ENCODE results near the gene SLC25A13.

Gene SLC25A13

DNA sequence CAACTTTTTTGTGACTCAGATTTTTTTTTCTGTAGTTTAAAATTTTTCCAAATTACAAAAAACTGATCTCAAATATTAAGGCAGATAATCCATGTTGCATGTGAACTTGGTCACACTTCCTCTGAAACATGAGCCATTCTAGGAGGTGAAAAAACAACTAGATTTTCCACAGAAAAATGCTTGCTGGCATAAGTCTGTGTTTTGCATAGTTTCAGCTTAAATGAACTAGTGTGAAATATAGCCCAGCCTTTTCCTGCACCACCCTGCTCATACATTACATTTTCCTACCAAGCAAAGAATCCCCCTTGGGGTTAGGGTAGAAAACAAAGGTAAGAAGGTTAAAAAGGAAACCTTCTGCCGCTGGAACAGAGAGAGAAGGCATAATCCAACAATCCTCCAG is 48.2 kb downstream of the SLC25A13 start:
- ATAC-seq = no peak
- TF ChIP-seq, protein P1, sequence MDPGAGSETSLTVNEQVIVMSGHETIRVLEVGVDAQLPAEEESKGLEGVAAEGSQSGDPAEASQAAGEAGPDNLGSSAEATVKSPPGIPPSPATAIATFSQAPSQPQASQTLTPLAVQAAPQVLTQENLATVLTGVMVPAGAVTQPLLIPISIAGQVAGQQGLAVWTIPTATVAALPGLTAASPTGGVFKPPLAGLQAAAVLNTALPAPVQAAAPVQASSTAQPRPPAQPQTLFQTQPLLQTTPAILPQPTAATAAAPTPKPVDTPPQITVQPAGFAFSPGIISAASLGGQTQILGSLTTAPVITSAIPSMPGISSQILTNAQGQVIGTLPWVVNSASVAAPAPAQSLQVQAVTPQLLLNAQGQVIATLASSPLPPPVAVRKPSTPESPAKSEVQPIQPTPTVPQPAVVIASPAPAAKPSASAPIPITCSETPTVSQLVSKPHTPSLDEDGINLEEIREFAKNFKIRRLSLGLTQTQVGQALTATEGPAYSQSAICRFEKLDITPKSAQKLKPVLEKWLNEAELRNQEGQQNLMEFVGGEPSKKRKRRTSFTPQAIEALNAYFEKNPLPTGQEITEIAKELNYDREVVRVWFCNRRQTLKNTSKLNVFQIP (CRISPR knock-in tag; IDR thresholded peaks at IDR 0.05; ENCODE audit: borderline replicate concordance, low read depth) = no peak
- no peak for TF ChIP-seq PPARA (CRISPR knock-in tag; IDR thresholded peaks at IDR 0.05; ENCODE audit: borderline replicate concordance)
- no peak for TF ChIP-seq RARB (CRISPR knock-in tag; IDR thresholded peaks at IDR 0.05)
- no peak for TF ChIP-seq OSR1 (CRISPR knock-in tag; IDR thresholded peaks at IDR 0.05)
- no peak for TF ChIP-seq ZNF565 (CRISPR knock-in tag; conservative IDR thresholded peaks at IDR 0.05; ENCODE audit: low read depth)
- no peak for TF ChIP-seq GLIS3 (CRISPR knock-in tag; IDR thresholded peaks at IDR 0.05)
- no peak for TF ChIP-seq CSDC2 (CRISPR knock-in tag; IDR thresholded peaks at IDR 0.05)
- no peak for TF ChIP-seq PATZ1 (CRISPR knock-in tag; IDR thresholded peaks at IDR 0.05; ENCODE audit: borderline replicate concordance)
- no peak for TF ChIP-seq TOX (CRISPR knock-in tag; IDR thresholded peaks at IDR 0.05; ENCODE audit: borderline replicate concordance)
- TF ChIP-seq, protein P2, sequence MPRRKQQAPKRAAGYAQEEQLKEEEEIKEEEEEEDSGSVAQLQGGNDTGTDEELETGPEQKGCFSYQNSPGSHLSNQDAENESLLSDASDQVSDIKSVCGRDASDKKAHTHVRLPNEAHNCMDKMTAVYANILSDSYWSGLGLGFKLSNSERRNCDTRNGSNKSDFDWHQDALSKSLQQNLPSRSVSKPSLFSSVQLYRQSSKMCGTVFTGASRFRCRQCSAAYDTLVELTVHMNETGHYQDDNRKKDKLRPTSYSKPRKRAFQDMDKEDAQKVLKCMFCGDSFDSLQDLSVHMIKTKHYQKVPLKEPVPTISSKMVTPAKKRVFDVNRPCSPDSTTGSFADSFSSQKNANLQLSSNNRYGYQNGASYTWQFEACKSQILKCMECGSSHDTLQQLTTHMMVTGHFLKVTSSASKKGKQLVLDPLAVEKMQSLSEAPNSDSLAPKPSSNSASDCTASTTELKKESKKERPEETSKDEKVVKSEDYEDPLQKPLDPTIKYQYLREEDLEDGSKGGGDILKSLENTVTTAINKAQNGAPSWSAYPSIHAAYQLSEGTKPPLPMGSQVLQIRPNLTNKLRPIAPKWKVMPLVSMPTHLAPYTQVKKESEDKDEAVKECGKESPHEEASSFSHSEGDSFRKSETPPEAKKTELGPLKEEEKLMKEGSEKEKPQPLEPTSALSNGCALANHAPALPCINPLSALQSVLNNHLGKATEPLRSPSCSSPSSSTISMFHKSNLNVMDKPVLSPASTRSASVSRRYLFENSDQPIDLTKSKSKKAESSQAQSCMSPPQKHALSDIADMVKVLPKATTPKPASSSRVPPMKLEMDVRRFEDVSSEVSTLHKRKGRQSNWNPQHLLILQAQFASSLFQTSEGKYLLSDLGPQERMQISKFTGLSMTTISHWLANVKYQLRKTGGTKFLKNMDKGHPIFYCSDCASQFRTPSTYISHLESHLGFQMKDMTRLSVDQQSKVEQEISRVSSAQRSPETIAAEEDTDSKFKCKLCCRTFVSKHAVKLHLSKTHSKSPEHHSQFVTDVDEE (CRISPR knock-in tag; IDR thresholded peaks at IDR 0.05) = no peak
- no peak for TF ChIP-seq TCF4 (CRISPR knock-in tag; IDR thresholded peaks at IDR 0.05; ENCODE audit: borderline replicate concordance)
- TF ChIP-seq BACH2 (CRISPR knock-in tag; IDR thresholded peaks at IDR 0.05; ENCODE audit: borderline replicate concordance) = no peak
- no peak for TF ChIP-seq ZFP30 (CRISPR knock-in tag; IDR thresholded peaks at IDR 0.05)
- no peak for TF ChIP-seq CSRNP3 (CRISPR knock-in tag; IDR thresholded peaks at IDR 0.05)
- no peak for TF ChIP-seq ISL1 (CRISPR knock-in tag; IDR thresholded peaks at IDR 0.05)
- TF ChIP-seq ZNF70 (CRISPR knock-in tag; IDR thresholded peaks at IDR 0.05) = no peak
- no peak for TF ChIP-seq ZFP3 (CRISPR knock-in tag; IDR thresholded peaks at IDR 0.05)
- no peak for TF ChIP-seq ARNTL (CRISPR knock-in tag; IDR thresholded peaks at IDR 0.05; ENCODE audit: borderline replicate concordance, low read depth)

GRCh38 chr7:96269246-96269994 is 52.5 kb downstream of the SLC25A13 start:
- ATAC-seq = no peak
- TF ChIP-seq SNAI2 (CRISPR knock-in tag; IDR thresholded peaks at IDR 0.05) (no peak), GLIS3 (CRISPR knock-in tag; IDR thresholded peaks at IDR 0.05) (no peak), CSRNP3 (CRISPR knock-in tag; IDR thresholded peaks at IDR 0.05) (no peak), ZNF565 (CRISPR knock-in tag; conservative IDR thresholded peaks at IDR 0.05; ENCODE audit: low read depth) (no peak), ESRRG (CRISPR knock-in tag; IDR thresholded peaks at IDR 0.05) (no peak), ZNF70 (CRISPR knock-in tag; IDR thresholded peaks at IDR 0.05) (no peak), PATZ1 (CRISPR knock-in tag; IDR thresholded peaks at IDR 0.05; ENCODE audit: borderline replicate concordance) (no peak), TOX (CRISPR knock-in tag; IDR thresholded peaks at IDR 0.05; ENCODE audit: borderline replicate concordance) (no peak), OSR1 (CRISPR knock-in tag; IDR thresholded peaks at IDR 0.05) (no peak), ZNF8 (CRISPR knock-in tag; IDR thresholded peaks at IDR 0.05) (no peak), ZFP3 (CRISPR knock-in tag; IDR thresholded peaks at IDR 0.05) (no peak), ZFP30 (CRISPR knock-in tag; IDR thresholded peaks at IDR 0.05) (no peak), ARNTL (CRISPR knock-in tag; IDR thresholded peaks at IDR 0.05; ENCODE audit: borderline replicate concordance, low read depth) (no peak), CSDC2 (CRISPR knock-in tag; IDR thresholded peaks at IDR 0.05) (no peak), BACH2 (CRISPR knock-in tag; IDR thresholded peaks at IDR 0.05; ENCODE audit: borderline replicate concordance) (no peak)
- TF ChIP-seq, protein P1 (CRISPR knock-in tag; IDR thresholded peaks at IDR 0.05; ENCODE audit: borderline replicate concordance, low read depth) = no peak

All from SK-N-SH treated with all-trans-retinoic acid at 6 μM for 48 hours (cell line).